SK-N-SH (cell line): Measurements from ENCODE around the gene CCSER1. TPM values are rescaled to one million over a fixed set of nuclear protein-coding genes. Genes with fewer than 3 reads are reported as not detected.

ENCODE experiments used
- CTCF ChIA-PET: fragments of 300-600, 350-600 bp; formaldehyde crosslinking; extraction: SDS; loops from one replicate; lab custom pipeline; 2021; lab: Yijun Ruan, JAX
- POLR2A ChIA-PET: fragments of 350-600 bp; sonication (Branson Sonifier 250); formaldehyde crosslinking; extraction: SDS; loops from one replicate; lab custom pipeline; 2020; ENCODE audit warnings: antibody characterized with exemption, inconsistent platforms; lab: Yijun Ruan, JAX
- DNase-seq: peaks from one replicate; pipeline ENCODE4 v3.0.0; 2012
- H2AFZ ChIP-seq: fragments of 200-600 bp; sonication (generic); 2 replicates; pipeline ENCODE4 v1.8.1; 2016; ENCODE audit warnings: antibody characterized with exemption, mild to moderate bottlenecking, low read depth
- H3F3A ChIP-seq: fragments of 200-600 bp; sonication (generic); replicated peaks from 2 replicates; pipeline ENCODE3; 2016; ENCODE audit warnings: antibody characterized with exemption, mild to moderate bottlenecking; ENCODE audit not compliant: insufficient read depth
- H3K27ac ChIP-seq, 2 experiments: fragments of 200-500 bp in 1 of 2; fragments of 200-600 bp in 1 of 2; sonication (Bioruptor generic) in 1 of 2; sonication (generic), shearing (Covaris generic) in 1 of 2; 2 replicates each; pipeline versions ENCODE4 v1.5.1 to v1.6.1; 2014 to 2016; ENCODE audit warnings: low read depth in 2 of 2, inconsistent platforms in 1 of 2, low read length in 1 of 2, mild to moderate bottlenecking in 1 of 2, mixed read lengths in 1 of 2
- H3K27me3 ChIP-seq: fragments of 200-600 bp; sonication (generic), shearing (Covaris generic); 2 replicates; pipeline ENCODE4 v1.6.1; 2016; ENCODE audit warnings: mixed run types; ENCODE audit not compliant: insufficient read depth
- H3K36me3 ChIP-seq, 2 experiments: fragments of 200-500 bp in 1 of 2; fragments of 200-600 bp in 1 of 2; sonication (Bioruptor generic) in 1 of 2; sonication (generic) in 1 of 2; replicated peaks in 1 of 2; 2 replicates each; pipeline versions ENCODE3 to v1.5.1; 2014 to 2016; ENCODE audit warnings: low read length in 1 of 2, mild to moderate bottlenecking in 1 of 2; ENCODE audit not compliant: insufficient read depth in 2 of 2, control insufficient read depth in 1 of 2
- H3K4me1 ChIP-seq, 2 experiments: fragments of 200-500 bp in 1 of 2; fragments of 200-600 bp in 1 of 2; sonication (Bioruptor generic) in 1 of 2; sonication (generic), shearing (Covaris generic) in 1 of 2; 2 replicates each; pipeline versions ENCODE4 v1.5.1 to v1.6.1; 2014 to 2016; ENCODE audit warnings: low read depth in 1 of 2, low read length in 1 of 2, mixed run types in 1 of 2; ENCODE audit not compliant: insufficient read depth in 2 of 2, control insufficient read depth in 1 of 2
- H3K4me2 ChIP-seq: fragments of 200-600 bp; sonication (generic), shearing (Covaris generic); 2 replicates; pipeline ENCODE4 v1.6.1; 2017; ENCODE audit warnings: mixed run types
- H3K4me3 ChIP-seq, 2 experiments: fragments of 200-500 bp in 1 of 2; fragments of 200-600 bp in 1 of 2; sonication (Bioruptor generic) in 1 of 2; sonication (generic), shearing (Covaris generic) in 1 of 2; 2 replicates each; pipeline versions ENCODE4 v1.5.1 to v1.8.1; 2014 to 2016; ENCODE audit warnings: low read depth in 2 of 2, inconsistent platforms in 1 of 2, low read length in 1 of 2, mild to moderate bottlenecking in 1 of 2, mixed read lengths in 1 of 2, moderate library complexity in 1 of 2
- H3K79me2 ChIP-seq: fragments of 200-600 bp; sonication (generic); 2 replicates; pipeline ENCODE4 v1.8.1; 2017; ENCODE audit warnings: mild to moderate bottlenecking; ENCODE audit not compliant: insufficient read depth
- H3K9ac ChIP-seq: fragments of 200-600 bp; sonication (generic); 2 replicates; pipeline ENCODE4 v1.6.1; 2017; ENCODE audit warnings: mixed run types
- H3K9me2 ChIP-seq: fragments of 200-600 bp; sonication (generic); 2 replicates; pipeline ENCODE4 v1.6.1; 2017; ENCODE audit warnings: mixed run types
- H3K9me3 ChIP-seq: fragments of 200-600 bp; sonication (generic); 2 replicates; pipeline ENCODE4 v1.6.1; 2017; ENCODE audit warnings: mixed run types, mild to moderate bottlenecking, moderate library complexity
- H4K20me1 ChIP-seq: fragments of 200-600 bp; sonication (generic); 2 replicates; pipeline ENCODE4 v1.6.1; 2017; ENCODE audit warnings: mild to moderate bottlenecking, mixed run types; ENCODE audit not compliant: insufficient read depth
- CHD2 ChIP-seq: fragments of 150-350 bp; IDR thresholded peaks from 2 replicates; pipeline ENCODE4 v1.6.1; 2018; ENCODE audit warnings: low read length; ENCODE audit not compliant: partially characterized antibody
- FOXM1 ChIP-seq: IDR thresholded peaks from 2 replicates; pipeline ENCODE4 v1.4.0; 2012; ENCODE audit warnings: low read depth, mild to moderate bottlenecking
- GABPA ChIP-seq: IDR thresholded peaks from 2 replicates; pipeline ENCODE4 v1.4.0; 2012; ENCODE audit warnings: low read depth, mild to moderate bottlenecking
- IRF3 ChIP-seq: fragments of 150-350 bp; IDR thresholded peaks from 2 replicates; pipeline ENCODE4 v1.6.1; 2016; ENCODE audit warnings: mild to moderate bottlenecking, low read depth, low read length
- JUND ChIP-seq: IDR thresholded peaks from 2 replicates; pipeline ENCODE4 v1.4.0; 2012
- NFIC ChIP-seq: IDR thresholded peaks from 2 replicates; pipeline ENCODE4 v1.4.0; 2012; ENCODE audit warnings: borderline replicate concordance
- PBX3 ChIP-seq: IDR thresholded peaks from 2 replicates; pipeline ENCODE4; 2012
- RFX5 ChIP-seq: IDR thresholded peaks from 2 replicates; pipeline ENCODE4 v1.6.1; 2012; ENCODE audit warnings: mild to moderate bottlenecking, improper control_type of control experiment, low read length
- SIN3A ChIP-seq: IDR thresholded peaks from 2 replicates; pipeline ENCODE4 v1.6.1; 2012; ENCODE audit warnings: low read depth, mild to moderate bottlenecking, low read length, moderate library complexity, borderline replicate concordance
- SMC3 ChIP-seq: IDR thresholded peaks from 2 replicates; pipeline ENCODE4 v1.6.1; 2012; ENCODE audit warnings: low read depth, low read length, improper control_type of control experiment
- TEAD4 ChIP-seq: IDR thresholded peaks from 2 replicates; pipeline ENCODE4 v1.4.0; 2012; ENCODE audit warnings: mild to moderate bottlenecking, borderline replicate concordance; ENCODE audit not compliant: insufficient read depth
- WGBS: methylation state at CpG from one replicate; pipeline ENCODE4 v1.1.6; 2017; ENCODE audit warnings: low lambda C conversion rate; 5-methylcytosine and 5-hydroxymethylcytosine counted together
- polyA plus RNA-seq, 3 experiments: library from polyadenylated mRNA; depleted of rRNA; stranded (reverse); fragments of >200 nt; gene quantifications; 2 replicates each; pipeline ENCODE4 v1.2.3, GENCODE V29; 2012
- TF ChIP-seq, protein P1 (sequence below): fragments of 200-600 bp; sonication (generic); IDR thresholded peaks from 2 replicates; pipeline ENCODE4 v1.6.1; 2017; ENCODE audit warnings: antibody characterized with exemption, mild to moderate bottlenecking, moderate library complexity
- TF ChIP-seq, protein P2 (sequence below): IDR thresholded peaks from 2 replicates; pipeline ENCODE4 v1.4.0; 2012; ENCODE audit warnings: low read depth, borderline replicate concordance

Gene CCSER1
- polyA plus RNA-seq, 1 of the 3 experiments (the other 2 are of a cell fraction), result 0.05 TPM

DNA sequence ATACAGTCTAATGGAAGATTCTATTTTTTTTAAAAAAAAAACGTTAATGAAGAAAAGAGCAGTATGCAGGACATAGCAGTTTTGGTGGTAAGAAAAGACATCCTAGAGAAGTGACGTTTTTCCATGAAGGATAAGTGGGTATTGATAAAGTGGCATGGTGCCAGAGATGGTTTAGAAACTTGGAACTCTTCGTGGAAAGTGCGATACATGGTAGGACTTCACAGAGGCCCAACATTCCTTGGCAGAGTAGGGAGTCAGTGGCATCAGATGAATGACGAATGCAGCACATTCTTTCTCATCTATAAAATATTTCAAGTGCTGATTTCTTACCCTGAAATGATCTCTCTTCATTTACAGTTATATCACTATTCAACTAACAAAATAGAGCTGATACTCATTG lies 298.7 kb downstream of the CCSER1 start:
- Histone ChIP-seq H3K4me2 (no peak overlapping the region), H3K36me3 (no peaks in the 10 kb centered on the region), H3K4me1 (no peaks in the 10 kb centered on the region; a peak in 1 of 4 replicates)
- CTCF ChIA-PET, result interaction anchor here (0.7 kb wide), 1 partner anchor 18 kb away, joined by 3 read pairs; no protein-coding TSS in a partner anchor
- TF ChIP-seq TEAD4, result no peak
- TF ChIP-seq, all 33 proteins: peak for 0
- no peak overlapping the region for H3K9ac ChIP-seq
- no peak overlapping the region for H3K27ac ChIP-seq
- no peaks in the 10 kb centered on the region for H3K9me3 ChIP-seq
- no peak overlapping the region for H3K4me3 ChIP-seq
- no peaks in the 10 kb centered on the region for H3K27me3 ChIP-seq
- no peaks in the 10 kb centered on the region for H3F3A ChIP-seq
- H4K20me1 ChIP-seq, result no peaks in the 10 kb centered on the region
- 55% methylated on average over 5 of the region's 5 CpGs for WGBS
- no peak for DNase-seq
- H2AFZ ChIP-seq, result no peak overlapping the region
- H3K9me2 ChIP-seq, result no peaks in the 10 kb centered on the region
- H3K79me2 ChIP-seq, result no peaks in the 10 kb centered on the region
- POLR2A ChIA-PET, result no interaction called here

DNA sequence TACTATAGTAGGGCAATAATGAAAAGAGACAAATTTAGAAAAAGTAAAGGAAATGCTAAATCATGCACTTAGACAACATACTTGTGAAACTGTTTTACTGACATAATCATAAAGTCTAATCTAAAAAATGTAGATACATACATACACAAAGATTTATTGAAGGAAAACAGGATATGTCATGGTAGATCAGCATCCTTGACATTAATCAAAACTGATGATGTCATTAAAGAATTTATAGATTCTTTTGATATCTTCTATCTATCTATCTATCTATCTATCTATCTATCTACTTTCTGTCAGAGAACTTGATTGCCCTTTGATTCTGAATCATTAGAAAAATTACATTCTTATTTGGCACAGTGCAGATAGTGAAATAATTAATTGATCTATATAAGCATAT lies 311.3 kb downstream of the CCSER1 start:
- H4K20me1 ChIP-seq, result 0 out of 2 replicates have a peak, but pooled peaks cover 3% of the 10 kb centered on the region
- H3K27ac ChIP-seq, result no peak overlapping the region
- H3K36me3 ChIP-seq, result no peaks in the 10 kb centered on the region
- no peak overlapping the region for H2AFZ ChIP-seq
- H3K9me3 ChIP-seq, result no peaks in the 10 kb centered on the region
- H3K27me3 ChIP-seq, result no peaks in the 10 kb centered on the region
- no peak for DNase-seq
- ChIA-PET CTCF (no interaction called here), POLR2A (no interaction called here)
- H3K79me2 ChIP-seq, result no peaks in the 10 kb centered on the region
- no peak overlapping the region for H3K4me3 ChIP-seq
- H3K4me2 ChIP-seq, result no peak overlapping the region
- no peaks in the 10 kb centered on the region for H3K9me2 ChIP-seq
- no peaks in the 10 kb centered on the region for H3F3A ChIP-seq
- H3K4me1 ChIP-seq, result no peaks in the 10 kb centered on the region
- H3K9ac ChIP-seq, result no peak overlapping the region
- TF ChIP-seq PBX3 (no peak), SMC3 (no peak), TEAD4 (no peak), GABPA (no peak), CHD2 (no peak), JUND (no peak), FOXM1 (no peak), NFIC (no peak), IRF3 (no peak), RFX5 (no peak), SIN3A (no peak)
- TF ChIP-seq, protein P1, sequence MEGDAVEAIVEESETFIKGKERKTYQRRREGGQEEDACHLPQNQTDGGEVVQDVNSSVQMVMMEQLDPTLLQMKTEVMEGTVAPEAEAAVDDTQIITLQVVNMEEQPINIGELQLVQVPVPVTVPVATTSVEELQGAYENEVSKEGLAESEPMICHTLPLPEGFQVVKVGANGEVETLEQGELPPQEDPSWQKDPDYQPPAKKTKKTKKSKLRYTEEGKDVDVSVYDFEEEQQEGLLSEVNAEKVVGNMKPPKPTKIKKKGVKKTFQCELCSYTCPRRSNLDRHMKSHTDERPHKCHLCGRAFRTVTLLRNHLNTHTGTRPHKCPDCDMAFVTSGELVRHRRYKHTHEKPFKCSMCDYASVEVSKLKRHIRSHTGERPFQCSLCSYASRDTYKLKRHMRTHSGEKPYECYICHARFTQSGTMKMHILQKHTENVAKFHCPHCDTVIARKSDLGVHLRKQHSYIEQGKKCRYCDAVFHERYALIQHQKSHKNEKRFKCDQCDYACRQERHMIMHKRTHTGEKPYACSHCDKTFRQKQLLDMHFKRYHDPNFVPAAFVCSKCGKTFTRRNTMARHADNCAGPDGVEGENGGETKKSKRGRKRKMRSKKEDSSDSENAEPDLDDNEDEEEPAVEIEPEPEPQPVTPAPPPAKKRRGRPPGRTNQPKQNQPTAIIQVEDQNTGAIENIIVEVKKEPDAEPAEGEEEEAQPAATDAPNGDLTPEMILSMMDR, result no peak
- TF ChIP-seq, protein P2, sequence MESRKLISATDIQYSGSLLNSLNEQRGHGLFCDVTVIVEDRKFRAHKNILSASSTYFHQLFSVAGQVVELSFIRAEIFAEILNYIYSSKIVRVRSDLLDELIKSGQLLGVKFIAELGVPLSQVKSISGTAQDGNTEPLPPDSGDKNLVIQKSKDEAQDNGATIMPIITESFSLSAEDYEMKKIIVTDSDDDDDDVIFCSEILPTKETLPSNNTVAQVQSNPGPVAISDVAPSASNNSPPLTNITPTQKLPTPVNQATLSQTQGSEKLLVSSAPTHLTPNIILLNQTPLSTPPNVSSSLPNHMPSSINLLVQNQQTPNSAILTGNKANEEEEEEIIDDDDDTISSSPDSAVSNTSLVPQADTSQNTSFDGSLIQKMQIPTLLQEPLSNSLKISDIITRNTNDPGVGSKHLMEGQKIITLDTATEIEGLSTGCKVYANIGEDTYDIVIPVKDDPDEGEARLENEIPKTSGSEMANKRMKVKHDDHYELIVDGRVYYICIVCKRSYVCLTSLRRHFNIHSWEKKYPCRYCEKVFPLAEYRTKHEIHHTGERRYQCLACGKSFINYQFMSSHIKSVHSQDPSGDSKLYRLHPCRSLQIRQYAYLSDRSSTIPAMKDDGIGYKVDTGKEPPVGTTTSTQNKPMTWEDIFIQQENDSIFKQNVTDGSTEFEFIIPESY, result no peak
